Activated CD4-positive, alpha-beta T cell treated with anti-CD3 and anti-CD28 coated beads, Interleukin-2, amount 50 U/mL, for 24 hours (primary cell): ENCODE measurements around the gene L2HGDH.
A peak's percentile ranks its signal among the peaks of the same experiment; 100 is the strongest.
"Not testable (repeated sequence)": the region's sequence is repeated elsewhere in the genome, so short reads cannot be mapped to it uniquely, and the experiment has no call there.

ENCODE experiments used
- DNase-seq, 2 donors: peaks; one replicate each; pipeline ENCODE4 v3.0.0-alpha.2; 2020; ENCODE audit warnings: low read depth in 1 of 2, low spot score in 1 of 2

The L2HGDH gene

GRCh38 chr14:50311972-50312733 is at the start of gene L2HGDH, which contains the start of gene DMAC2L:
TSS of gene L2HGDH (minus strand) at chr14:50312229. CDS start at chr14:50312150, 79 bp downstream.
TSS of gene DMAC2L (plus strand) at chr14:50312324. CDS start at chr14:50321488, 9,164 bp downstream.
- peak; percentile 76 to 83 for DNase-seq

GRCh38 chr14:50360851-50361250 is 48.8 kb upstream of the L2HGDH start:
- no peak for DNase-seq

GRCh38 chr14:50360093-50360492 is 48.1 kb upstream of the L2HGDH start:
- no peak for DNase-seq

- no peak for DNase-seq
Measured at GRCh38 chr14:50359631-50360030, 47.6 kb upstream of the L2HGDH start.

GRCh38 chr14:50357753-50358395 is 45.8 kb upstream of the L2HGDH start:
- no peak for DNase-seq

- no peak for DNase-seq
Measured at GRCh38 chr14:50357124-50357523, 45.1 kb upstream of the L2HGDH start.

GRCh38 chr14:50356283-50356682 is 44.3 kb upstream of the L2HGDH start:
- DNase-seq: not testable (repeated sequence)

- DNase-seq: no peak
Measured at GRCh38 chr14:50355692-50356091, 43.7 kb upstream of the L2HGDH start.

GRCh38 chr14:50354527-50354926 is 42.5 kb upstream of the L2HGDH start:
- no peak for DNase-seq

- DNase-seq: no peak
Measured at GRCh38 chr14:50353126-50353525, 41.1 kb upstream of the L2HGDH start.

GRCh38 chr14:50352584-50352983 is 40.6 kb upstream of the L2HGDH start:
- DNase-seq: no peak

GRCh38 chr14:50350975-50351374 is 38.9 kb upstream of the L2HGDH start:
- DNase-seq: no peak

GRCh38 chr14:50348933-50349332 is 36.9 kb upstream of the L2HGDH start:
- DNase-seq: no peak

GRCh38 chr14:50347521-50347920 is 35.5 kb upstream of the L2HGDH start:
- DNase-seq: no peak

GRCh38 chr14:50345846-50346422 is 33.9 kb upstream of the L2HGDH start:
- no peak for DNase-seq

GRCh38 chr14:50344876-50345563 is 33.0 kb upstream of the L2HGDH start:
- DNase-seq: no peak

- DNase-seq: peak in 1 of 2 donors; percentile 86
Measured at GRCh38 chr14:50344116-50344775, 32.2 kb upstream of the L2HGDH start.

GRCh38 chr14:50343434-50343833 is 31.4 kb upstream of the L2HGDH start:
- DNase-seq: no peak

- peak in 1 of 2 donors; percentile 17 for DNase-seq
Measured at GRCh38 chr14:50342221-50343078, 30.4 kb upstream of the L2HGDH start.

- no peak for DNase-seq
Measured at GRCh38 chr14:50340963-50341362, 28.9 kb upstream of the L2HGDH start.
